OCI-LY1 (cell line): ENCODE measurements around the gene C11orf91.

ENCODE experiments used
- H2AFZ ChIP-seq: fragments of 200-600 bp; sonication (generic), shearing (Covaris generic); 2 replicates; pipeline ENCODE4 v1.6.0; 2014; ENCODE audit warnings: antibody characterized with exemption, mild to moderate bottlenecking, low read length
- H3F3A ChIP-seq: fragments of 200-600 bp; sonication (generic), shearing (Covaris generic); 2 replicates; pipeline ENCODE4 v1.6.0; 2014; ENCODE audit warnings: mild to moderate bottlenecking, antibody characterized with exemption, low read length, moderate library complexity; ENCODE audit not compliant: insufficient read depth
- H3K27ac ChIP-seq: fragments of 200-600 bp; sonication (generic); 2 replicates; pipeline ENCODE4 v1.5.1; 2014; ENCODE audit warnings: low read length, mixed run types, mild to moderate bottlenecking, low read depth; ENCODE audit not compliant: poor library complexity, severe bottlenecking
- H3K27me3 ChIP-seq: fragments of 200-600 bp; sonication (generic); 2 replicates; pipeline ENCODE4 v1.6.0; 2014; ENCODE audit warnings: antibody characterized with exemption, mild to moderate bottlenecking, low read length, moderate library complexity; ENCODE audit not compliant: insufficient read depth
- H3K36me3 ChIP-seq: fragments of 200-600 bp; sonication (generic); 2 replicates; pipeline ENCODE4 v1.6.1; 2014; ENCODE audit warnings: mild to moderate bottlenecking, antibody characterized with exemption, low read length, moderate library complexity, mixed read lengths; ENCODE audit not compliant: insufficient read depth
- H3K4me1 ChIP-seq: fragments of 200-600 bp; sonication (generic); 2 replicates; pipeline ENCODE4 v1.5.1; 2014; ENCODE audit warnings: mild to moderate bottlenecking, low read length, moderate library complexity; ENCODE audit not compliant: insufficient read depth, severe bottlenecking
- H3K4me2 ChIP-seq: fragments of 200-600 bp; sonication (generic), shearing (Covaris generic); 2 replicates; pipeline ENCODE4 v1.6.1; 2014; ENCODE audit warnings: low read length
- H3K4me3 ChIP-seq: fragments of 200-600 bp; sonication (generic); 2 replicates; pipeline ENCODE4 v1.5.1; 2014; ENCODE audit warnings: low read length, low read depth, mild to moderate bottlenecking, mixed read lengths; ENCODE audit not compliant: poor library complexity, severe bottlenecking
- H3K79me2 ChIP-seq: fragments of 200-600 bp; shearing (Covaris generic); 2 replicates; pipeline ENCODE4 v1.6.1; 2016; ENCODE audit warnings: mixed run types, low read length, mixed read lengths; ENCODE audit not compliant: insufficient read depth
- H3K9ac ChIP-seq: fragments of 200-600 bp; sonication (generic), shearing (Covaris generic); 2 replicates; pipeline ENCODE4 v1.6.1; 2014; ENCODE audit warnings: mild to moderate bottlenecking, low read length, mixed read lengths
- H3K9me2 ChIP-seq: fragments of 200-600 bp; sonication (generic), shearing (Covaris generic); 2 replicates; pipeline ENCODE4 v1.6.1; 2014; ENCODE audit warnings: low read depth, mild to moderate bottlenecking, low read length, mixed read lengths
- H3K9me3 ChIP-seq: fragments of 200-600 bp; shearing (Covaris generic); 2 replicates; pipeline ENCODE4 v1.6.1; 2014; ENCODE audit warnings: low read length, mixed read lengths
- H4K20me1 ChIP-seq: fragments of 200-600 bp; sonication (generic), shearing (Covaris generic); 2 replicates; pipeline ENCODE4 v1.6.0; 2016; ENCODE audit warnings: mild to moderate bottlenecking, low read length; ENCODE audit not compliant: insufficient read depth
- EZH2 ChIP-seq: fragments of 200-600 bp; sonication (generic), shearing (Covaris generic); IDR thresholded peaks from 2 replicates; pipeline ENCODE4 v1.8.0; 2017; ENCODE audit warnings: borderline replicate concordance, mixed run types, mild to moderate bottlenecking, antibody characterized with exemption, low read length, moderate library complexity, mixed read lengths
- TF ChIP-seq, protein P1 (sequence below): fragments of 200-600 bp; sonication (generic), shearing (Covaris generic); IDR thresholded peaks from 2 replicates; pipeline ENCODE4 v1.5.1; 2017; ENCODE audit warnings: mild to moderate bottlenecking, antibody characterized with exemption, low read length, moderate library complexity, mixed read lengths

C11orf91 gene

GRCh38 chr11:33658195-33658900 is 42.3 kb downstream of the C11orf91 start:
- Histone ChIP-seq H3K79me2 (no peaks in the 10 kb centered on the region), H3K9me3 (no peaks in the 10 kb centered on the region), H3K9ac (no peak overlapping the region), H3K27me3 (no peaks in the 10 kb centered on the region), H4K20me1 (no peaks in the 10 kb centered on the region), H3K4me3 (no peak overlapping the region), H3K4me1 (no peaks in the 10 kb centered on the region), H3K36me3 (no peaks in the 10 kb centered on the region), H3K27ac (no peak overlapping the region), H3K4me2 (no peak overlapping the region), H2AFZ (no peak overlapping the region), H3F3A (no peaks in the 10 kb centered on the region), H3K9me2 (no peaks in the 10 kb centered on the region)
- TF ChIP-seq, protein P1, sequence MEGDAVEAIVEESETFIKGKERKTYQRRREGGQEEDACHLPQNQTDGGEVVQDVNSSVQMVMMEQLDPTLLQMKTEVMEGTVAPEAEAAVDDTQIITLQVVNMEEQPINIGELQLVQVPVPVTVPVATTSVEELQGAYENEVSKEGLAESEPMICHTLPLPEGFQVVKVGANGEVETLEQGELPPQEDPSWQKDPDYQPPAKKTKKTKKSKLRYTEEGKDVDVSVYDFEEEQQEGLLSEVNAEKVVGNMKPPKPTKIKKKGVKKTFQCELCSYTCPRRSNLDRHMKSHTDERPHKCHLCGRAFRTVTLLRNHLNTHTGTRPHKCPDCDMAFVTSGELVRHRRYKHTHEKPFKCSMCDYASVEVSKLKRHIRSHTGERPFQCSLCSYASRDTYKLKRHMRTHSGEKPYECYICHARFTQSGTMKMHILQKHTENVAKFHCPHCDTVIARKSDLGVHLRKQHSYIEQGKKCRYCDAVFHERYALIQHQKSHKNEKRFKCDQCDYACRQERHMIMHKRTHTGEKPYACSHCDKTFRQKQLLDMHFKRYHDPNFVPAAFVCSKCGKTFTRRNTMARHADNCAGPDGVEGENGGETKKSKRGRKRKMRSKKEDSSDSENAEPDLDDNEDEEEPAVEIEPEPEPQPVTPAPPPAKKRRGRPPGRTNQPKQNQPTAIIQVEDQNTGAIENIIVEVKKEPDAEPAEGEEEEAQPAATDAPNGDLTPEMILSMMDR = no peak
- no peak for TF ChIP-seq EZH2

GRCh38 chr11:33657757-33658156 is 42.9 kb downstream of the C11orf91 start:
- H3K36me3 ChIP-seq = no peaks in the 10 kb centered on the region
- H4K20me1 ChIP-seq = no peaks in the 10 kb centered on the region
- H2AFZ ChIP-seq = no peak overlapping the region
- no peak overlapping the region for H3K27ac ChIP-seq
- no peak overlapping the region for H3K4me3 ChIP-seq
- TF ChIP-seq, protein P1 = no peak
- TF ChIP-seq EZH2 = no peak
- H3K9me3 ChIP-seq = no peaks in the 10 kb centered on the region
- no peaks in the 10 kb centered on the region for H3K79me2 ChIP-seq
- H3K4me1 ChIP-seq = no peaks in the 10 kb centered on the region
- H3K4me2 ChIP-seq = no peak overlapping the region
- H3K9ac ChIP-seq = no peak overlapping the region
- H3K9me2 ChIP-seq = no peaks in the 10 kb centered on the region
- H3K27me3 ChIP-seq = no peaks in the 10 kb centered on the region
- H3F3A ChIP-seq = no peaks in the 10 kb centered on the region

DNA sequence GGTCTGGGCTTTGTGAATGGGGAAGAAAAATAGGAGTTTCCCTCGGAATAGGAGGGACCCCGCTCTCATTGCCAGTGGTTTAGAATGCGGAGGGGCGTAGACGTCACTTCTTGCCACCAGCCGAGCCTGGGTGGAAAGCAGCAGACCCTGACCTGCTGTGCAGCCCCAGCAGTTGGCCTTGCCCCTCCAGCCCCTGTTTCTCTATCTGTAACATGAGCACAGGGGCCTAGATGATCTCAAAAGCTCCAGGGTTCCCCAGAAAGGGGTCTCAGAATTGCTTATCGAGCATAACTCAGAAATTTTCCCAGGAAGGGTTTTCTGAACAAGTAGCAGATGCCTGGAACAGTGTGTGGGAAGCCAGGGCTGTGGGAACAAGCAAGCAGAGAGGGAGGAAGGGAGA is 43.9 kb downstream of the C11orf91 start:
- no peaks in the 10 kb centered on the region for H3K9me2 ChIP-seq
- H3K9me3 ChIP-seq = no peaks in the 10 kb centered on the region
- no peaks in the 10 kb centered on the region for H3K79me2 ChIP-seq
- H3K4me1 ChIP-seq = no peaks in the 10 kb centered on the region
- no peak overlapping the region for H3K9ac ChIP-seq
- H2AFZ ChIP-seq = no peak overlapping the region
- TF ChIP-seq, protein P1 = no peak
- TF ChIP-seq EZH2 = no peak
- H4K20me1 ChIP-seq = no peaks in the 10 kb centered on the region
- no peaks in the 10 kb centered on the region for H3F3A ChIP-seq
- H3K4me3 ChIP-seq = no peak overlapping the region
- no peak overlapping the region for H3K27ac ChIP-seq
- no peaks in the 10 kb centered on the region for H3K27me3 ChIP-seq
- no peak overlapping the region for H3K4me2 ChIP-seq
- H3K36me3 ChIP-seq = no peaks in the 10 kb centered on the region
